Tibial nerve (tissue), 4 donors: ENCODE data around the gene CDKN2B. TPM values are rescaled to one million over a fixed set of nuclear protein-coding genes. Genes with fewer than 3 reads are reported as not detected.

Experiments
- DNase-seq, 2 donors: peaks; one replicate each; pipeline ENCODE4 v3.0.0-alpha.2; 2019; ENCODE audit warnings: low spot score in 2 of 2
- H3K27ac ChIP-seq, 4 donors: fragments of 200-600 bp; sonication (generic) in 3 of 4; one replicate each; pipeline ENCODE4 v1.5.1; 2017 to 2019; ENCODE audit warnings: mild to moderate bottlenecking in 1 of 4
- H3K27me3 ChIP-seq, 2 donors: fragments of 200-600 bp; sonication (generic) in 1 of 2; one replicate each; pipeline versions ENCODE4 v1.5.1 to v1.6.0; 2017 to 2019
- H3K36me3 ChIP-seq, 3 donors: fragments of 200-600 bp; sonication (generic); one replicate each; pipeline ENCODE4 v1.5.1; 2018 to 2019
- H3K4me1 ChIP-seq, 4 donors: fragments of 200-600 bp; sonication (generic) in 3 of 4; one replicate each; pipeline ENCODE4 v1.5.1; 2017 to 2019
- H3K4me3 ChIP-seq, 4 donors: fragments of 200-600 bp; sonication (generic) in 3 of 4; one replicate each; pipeline ENCODE4 v1.5.1; 2017 to 2019; ENCODE audit warnings: mild to moderate bottlenecking in 1 of 4, moderate library complexity in 1 of 4
- H3K9me3 ChIP-seq, 4 donors: fragments of 200-600 bp; sonication (generic) in 3 of 4; one replicate each; pipeline ENCODE4 v1.5.1; 2017 to 2019
- EP300 ChIP-seq, 2 donors: sonication (generic); formaldehyde crosslinking; IDR thresholded peaks; one replicate each; pipeline ENCODE4 v1.6.1; 2017; ENCODE audit warnings: antibody characterized with exemption in 2 of 2, mild to moderate bottlenecking in 1 of 2
- POLR2A ChIP-seq, 2 donors: fragments of 450-650 bp; IDR thresholded peaks; one replicate each; pipeline ENCODE4 v1.6.1; 2017; ENCODE audit warnings: antibody characterized with exemption in 2 of 2, mild to moderate bottlenecking in 2 of 2, moderate library complexity in 2 of 2
- WGBS, 2 donors: methylation state at CpG; one replicate each; pipeline ENCODE4 v1.1.5; 2018; 5-methylcytosine and 5-hydroxymethylcytosine counted together
- small RNA-seq: library from RNA; depleted of rRNA; stranded (forward); fragments of <200 nt; gene quantifications from one replicate; pipeline ENCODE3, GENCODE V24; 2016
- total RNA-seq, 4 donors: library from RNA; depleted of rRNA; stranded (reverse); fragments of >200 nt; gene quantifications; one replicate each; pipeline ENCODE4 v1.1.0, GENCODE V29; 2016
- TF ChIP-seq, protein P1 (sequence below), 5 experiments: fragments of 200-600 bp in 3 of 5; fragments of 450-650 bp in 2 of 5; sonication (generic) in 3 of 5; IDR thresholded peaks; one replicate each; pipeline ENCODE4 v1.5.1; 2016 to 2019; ENCODE audit warnings: antibody characterized with exemption in 5 of 5, mild to moderate bottlenecking in 3 of 5, moderate library complexity in 2 of 5

Gene CDKN2B
- total RNA-seq, 4 donors from 2014 or later = 18.2 to 33.1 (median 27.6) TPM

DNA sequence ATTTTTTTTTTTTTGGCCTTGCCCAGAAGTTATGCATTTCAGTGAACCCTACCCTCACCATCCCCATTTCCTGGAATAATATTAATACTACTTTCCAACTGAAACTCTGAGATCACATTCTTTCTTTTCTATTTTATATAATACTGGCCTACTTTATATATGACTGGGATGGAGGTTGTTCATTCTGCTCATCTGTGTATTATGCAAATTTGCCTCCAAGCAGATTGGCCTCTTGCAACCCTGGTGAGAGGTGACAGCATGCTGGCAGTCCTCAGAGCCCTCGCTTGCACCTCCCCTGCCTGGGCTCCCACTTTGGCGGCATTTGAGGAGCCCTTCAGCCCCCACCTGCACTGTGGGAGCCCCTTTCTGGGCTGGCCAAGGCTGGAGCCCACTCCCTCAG lies 50.3 kb downstream of the CDKN2B start:
- whole genome bisulfite sequencing, 2 donors = 93 to 96% methylated on average over 2 of the region's 2 CpGs
- TF ChIP-seq POLR2A (IDR thresholded peaks at IDR 0.05) = no peak
- no peak for TF ChIP-seq EP300 (IDR thresholded peaks at IDR 0.05)
- TF ChIP-seq, protein P1, sequence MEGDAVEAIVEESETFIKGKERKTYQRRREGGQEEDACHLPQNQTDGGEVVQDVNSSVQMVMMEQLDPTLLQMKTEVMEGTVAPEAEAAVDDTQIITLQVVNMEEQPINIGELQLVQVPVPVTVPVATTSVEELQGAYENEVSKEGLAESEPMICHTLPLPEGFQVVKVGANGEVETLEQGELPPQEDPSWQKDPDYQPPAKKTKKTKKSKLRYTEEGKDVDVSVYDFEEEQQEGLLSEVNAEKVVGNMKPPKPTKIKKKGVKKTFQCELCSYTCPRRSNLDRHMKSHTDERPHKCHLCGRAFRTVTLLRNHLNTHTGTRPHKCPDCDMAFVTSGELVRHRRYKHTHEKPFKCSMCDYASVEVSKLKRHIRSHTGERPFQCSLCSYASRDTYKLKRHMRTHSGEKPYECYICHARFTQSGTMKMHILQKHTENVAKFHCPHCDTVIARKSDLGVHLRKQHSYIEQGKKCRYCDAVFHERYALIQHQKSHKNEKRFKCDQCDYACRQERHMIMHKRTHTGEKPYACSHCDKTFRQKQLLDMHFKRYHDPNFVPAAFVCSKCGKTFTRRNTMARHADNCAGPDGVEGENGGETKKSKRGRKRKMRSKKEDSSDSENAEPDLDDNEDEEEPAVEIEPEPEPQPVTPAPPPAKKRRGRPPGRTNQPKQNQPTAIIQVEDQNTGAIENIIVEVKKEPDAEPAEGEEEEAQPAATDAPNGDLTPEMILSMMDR (IDR thresholded peaks at IDR 0.05) = no peak
- no peaks in the 10 kb centered on the region for H3K4me1 ChIP-seq
- H3K27ac ChIP-seq = no peak overlapping the region
- no peak overlapping the region for H3K4me3 ChIP-seq
- no peak for DNase-seq
- H3K9me3 ChIP-seq = peaks cover 0 to 10% (median 0%) of the 10 kb centered on the region in 4 donors
- H3K36me3 ChIP-seq = no peaks in the 10 kb centered on the region
- peaks cover 0 to 9% of the 10 kb centered on the region in 2 donors for H3K27me3 ChIP-seq

Small RNA genes lying within 50 kb of the gene (small RNA-seq; reads per million reads assigned to genes)
- not detected for gene RF02045

Other genes with a start within 250 kb of the CDKN2B start
- gene MTAP, start 206.7 kb downstream of the CDKN2B start, total RNA-seq = 10 to 100 TPM; 20.4 to 50.2 (median 30.4) TPM
- 10 to 100 TPM in 1 of 4 donors, 1 to 10 TPM in 3; 1.7 to 11.6 (median 2.4) TPM for gene CDKN2A, start 14.9 kb downstream of the CDKN2B start, total RNA-seq
- 1 to 10 TPM in 1 of 4 donors, under 1 TPM in 2, not detected in 1; 0.59 to 1.5 (median 0.90) TPM for gene CDKN2B-AS1, start 14.5 kb downstream of the CDKN2B start, total RNA-seq